RPMI7951 (cell line): ENCODE results near the gene C10orf67. TPM values are rescaled to one million over a fixed set of nuclear protein-coding genes. Genes with fewer than 3 reads are reported as not detected.

Experiments used
- DNase-seq: peaks from one replicate; pipeline ENCODE4 v3.0.0-alpha.2; 2012; ENCODE audit warnings: low read depth
- total RNA-seq: library from RNA; depleted of rRNA; stranded (reverse); fragments of >200 nt; shearing (Covaris generic); gene quantifications from 2 replicates; pipeline ENCODE4 v1.2.3, GENCODE V29; 2014

C10orf67 gene
- total RNA-seq, 1 experiment from 2014 or later: not detected

GRCh38 chr10:23198940-23199767, 145.4 kb downstream of the C10orf67 start:
- no peak for DNase-seq

DNA sequence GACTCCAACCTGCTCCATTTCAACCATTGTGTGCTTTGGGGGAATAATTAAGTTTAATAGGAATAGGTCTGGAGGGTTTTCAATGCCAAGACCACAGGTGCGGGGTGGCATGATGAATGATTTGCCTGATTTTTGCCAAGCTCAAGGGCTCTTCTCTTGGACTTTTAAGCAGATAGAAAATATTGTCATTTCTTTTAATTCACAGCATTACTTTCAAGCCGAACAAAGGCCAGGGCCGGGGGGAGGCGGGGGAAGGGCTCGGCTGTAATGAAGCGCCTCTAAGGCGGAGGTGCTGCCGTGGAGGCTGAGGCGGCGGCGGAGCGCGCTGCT, 146.0 kb downstream of the C10orf67 start:
- no peak for DNase-seq

DNA sequence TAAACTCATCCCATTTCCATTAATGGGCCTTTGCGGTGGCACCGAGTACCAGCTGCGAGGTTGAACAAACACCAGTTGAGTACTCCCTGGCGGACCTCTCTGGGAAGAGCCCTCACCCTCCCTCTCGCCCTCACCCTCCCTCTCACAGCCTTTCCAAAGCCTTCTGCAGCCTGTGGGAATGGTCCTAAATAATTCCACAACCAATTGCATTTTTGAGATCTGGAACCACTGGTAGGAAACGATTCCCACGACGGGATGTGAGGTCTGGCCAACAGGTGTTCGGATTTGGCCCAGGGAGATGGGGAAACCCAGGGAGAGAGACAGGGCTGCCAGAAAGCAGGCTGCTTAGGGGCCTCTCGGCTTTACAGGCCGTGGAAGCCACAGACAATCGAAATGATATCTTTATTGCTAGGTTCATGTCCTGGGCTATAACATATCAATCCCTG, 147.2 kb downstream of the C10orf67 start:
- DNase-seq: no peak

GRCh38 chr10:23196915-23197314, 147.7 kb downstream of the C10orf67 start:
- no peak for DNase-seq

DNA sequence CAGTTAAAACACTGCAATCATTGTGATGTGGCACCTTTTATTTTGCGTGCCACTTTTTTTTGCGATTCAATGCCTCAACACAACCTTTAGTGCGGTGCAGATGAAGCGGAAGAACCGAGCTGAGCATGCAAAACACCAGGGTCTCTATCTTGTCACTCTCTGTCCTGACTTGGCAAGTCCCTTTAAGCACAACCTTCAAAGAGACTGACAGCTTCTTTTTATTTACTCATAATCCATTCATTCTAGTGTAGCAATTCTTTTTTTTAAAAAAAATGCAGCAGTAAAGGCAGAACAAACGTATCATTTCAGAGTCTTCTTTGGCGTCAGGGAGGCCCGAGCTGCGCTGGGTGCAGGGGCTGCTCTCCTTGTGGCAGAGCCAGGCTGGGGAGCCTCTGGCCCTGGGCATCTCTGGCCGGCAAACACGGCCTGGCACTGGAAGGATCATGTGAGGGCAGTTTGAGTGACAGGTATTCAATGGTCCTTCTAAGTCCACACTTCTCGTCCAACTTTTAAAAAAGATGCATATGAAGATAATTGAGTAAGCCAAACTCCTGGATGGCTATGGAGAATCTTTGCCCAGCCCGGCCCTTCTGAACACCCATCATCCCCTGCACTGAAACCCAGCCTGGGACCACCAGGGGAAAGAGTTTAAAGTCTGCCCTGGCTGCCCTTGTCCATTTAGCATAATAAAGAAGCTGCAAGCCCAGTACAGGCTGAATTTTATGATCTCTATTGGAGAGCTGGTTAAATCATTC, 148.6 kb downstream of the C10orf67 start:
- DNase-seq: no peak

- no peak for DNase-seq
Measured at GRCh38 chr10:23194966-23195845, 149.4 kb downstream of the C10orf67 start.

DNA sequence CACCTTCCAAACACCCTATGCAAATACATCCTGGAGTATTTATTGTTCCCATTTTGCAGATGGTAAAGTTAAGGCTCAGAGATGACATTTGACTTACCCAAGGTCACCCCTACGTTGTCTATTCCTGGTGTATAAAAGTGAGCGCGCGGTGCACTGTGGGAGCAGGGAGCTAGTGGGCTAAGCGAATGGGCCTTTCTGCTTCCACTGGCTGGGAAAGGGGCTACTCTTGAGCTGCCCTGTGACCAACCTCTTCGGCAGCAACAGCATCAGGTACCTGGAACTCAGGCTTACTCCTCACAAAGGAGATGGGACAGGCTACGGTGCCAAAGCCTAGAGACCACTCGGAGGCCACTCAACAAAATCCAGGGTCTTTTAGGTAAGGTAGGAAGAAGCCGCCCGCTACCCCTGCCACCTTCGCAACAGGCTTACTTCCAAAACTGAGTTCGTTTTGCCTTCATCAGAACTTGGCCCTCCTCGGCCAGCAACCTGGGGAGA, 150.1 kb downstream of the C10orf67 start:
- DNase-seq: no peak

- DNase-seq: no peak
Measured at GRCh38 chr10:23193435-23194074, 151.0 kb downstream of the C10orf67 start.

DNA sequence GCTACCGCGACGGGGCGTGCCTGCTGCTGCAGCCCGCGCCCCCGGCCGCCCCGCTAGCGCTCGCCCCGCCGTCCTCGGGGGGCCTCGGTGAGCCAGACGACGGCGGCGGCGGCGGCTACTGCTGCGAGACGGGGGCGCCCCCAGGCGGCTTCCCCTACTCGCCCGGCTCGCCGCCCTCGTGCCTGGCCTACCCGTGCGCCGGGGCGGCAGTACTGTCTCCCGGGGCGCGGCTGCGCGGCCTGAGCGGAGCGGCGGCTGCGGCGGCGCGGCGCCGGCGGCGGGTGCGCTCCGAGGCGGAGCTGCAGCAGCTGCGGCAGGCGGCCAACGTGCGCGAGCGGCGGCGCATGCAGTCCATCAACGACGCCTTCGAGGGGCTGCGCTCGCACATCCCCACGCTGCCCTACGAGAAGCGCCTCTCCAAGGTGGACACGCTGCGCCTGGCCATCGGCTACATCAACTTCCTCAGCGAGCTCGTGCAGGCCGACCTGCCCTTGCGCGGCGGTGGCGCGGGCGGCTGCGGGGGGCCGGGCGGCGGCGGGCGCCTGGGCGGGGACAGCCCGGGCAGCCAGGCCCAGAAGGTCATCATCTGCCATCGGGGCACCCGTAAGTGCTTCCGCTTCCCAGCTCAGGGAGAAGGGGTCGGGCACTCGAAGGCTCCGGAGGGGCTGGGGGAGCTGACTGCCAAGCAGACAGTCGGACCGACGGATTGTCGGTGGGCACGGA, 151.7 kb downstream of the C10orf67 start:
- DNase-seq: no peak

GRCh38 chr10:23191764-23192711, 152.6 kb downstream of the C10orf67 start, which contains the start of gene PTF1A:
TSS of gene PTF1A (plus strand) at chr10:23192312. CDS start at chr10:23192531, 219 bp downstream.
- DNase-seq: no peak

GRCh38 chr10:23190872-23191763, 153.5 kb downstream of the C10orf67 start:
- no peak for DNase-seq

DNA sequence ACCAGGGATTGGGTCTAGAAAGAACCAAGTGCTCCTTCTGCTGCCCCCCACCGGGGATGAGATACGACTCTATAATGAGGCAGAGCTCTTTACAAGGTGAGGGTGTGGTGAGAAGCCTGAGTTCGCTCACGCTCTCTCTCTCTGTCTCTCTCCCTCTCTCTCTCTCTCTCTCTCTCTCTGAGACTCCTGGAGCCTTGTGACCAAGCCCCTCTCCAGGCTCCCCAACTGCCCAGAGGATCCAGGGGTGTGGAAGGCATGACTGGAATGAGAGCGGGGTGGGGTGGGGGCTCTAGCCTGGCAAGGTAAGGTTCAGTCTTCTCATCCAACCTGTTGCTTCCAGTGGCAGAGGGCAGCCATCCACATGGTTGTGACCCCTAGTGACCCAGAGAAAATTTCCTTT, 155.6 kb downstream of the C10orf67 start:
- DNase-seq: no peak

- DNase-seq: no peak
Measured at GRCh38 chr10:23187155-23187554, 157.4 kb downstream of the C10orf67 start.

DNA sequence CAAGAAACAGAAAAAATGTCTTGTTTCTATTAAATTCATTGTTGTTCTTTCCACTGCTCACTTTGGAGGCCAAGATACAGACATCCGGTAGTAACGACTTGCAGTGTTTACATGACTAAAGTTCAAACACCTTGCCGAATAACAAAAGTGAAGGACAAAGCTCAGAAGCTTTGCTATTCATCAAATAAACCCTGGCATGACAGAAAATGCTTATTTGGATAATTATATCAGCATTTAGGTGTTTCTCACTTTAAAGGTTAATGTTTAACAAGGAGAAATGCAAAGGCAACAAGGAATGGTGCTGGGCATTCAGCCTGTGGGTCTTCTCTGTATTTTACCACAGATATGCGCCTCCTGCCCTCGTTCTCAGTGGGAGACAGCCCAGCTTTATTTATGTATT, 157.9 kb downstream of the C10orf67 start:
- no peak for DNase-seq

DNA sequence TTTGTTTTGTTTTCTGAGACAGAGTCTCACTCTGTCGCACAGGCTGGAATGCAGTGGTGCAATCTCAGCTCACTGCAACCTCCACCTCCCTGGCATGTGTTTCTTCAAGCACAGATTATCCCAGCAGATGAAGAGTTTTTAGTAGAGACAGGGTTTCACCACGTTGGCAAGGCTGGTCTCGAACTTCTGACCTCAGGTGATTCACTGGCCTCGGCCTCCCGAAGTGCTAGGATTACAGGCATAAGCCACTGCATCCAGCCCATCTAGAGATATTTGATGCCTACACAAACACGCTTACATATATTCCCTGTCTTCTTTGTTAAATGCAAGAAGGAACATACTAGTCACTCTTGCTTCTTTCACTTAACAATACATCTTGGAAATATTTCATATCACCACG, 158.4 kb downstream of the C10orf67 start:
- no peak for DNase-seq

DNA sequence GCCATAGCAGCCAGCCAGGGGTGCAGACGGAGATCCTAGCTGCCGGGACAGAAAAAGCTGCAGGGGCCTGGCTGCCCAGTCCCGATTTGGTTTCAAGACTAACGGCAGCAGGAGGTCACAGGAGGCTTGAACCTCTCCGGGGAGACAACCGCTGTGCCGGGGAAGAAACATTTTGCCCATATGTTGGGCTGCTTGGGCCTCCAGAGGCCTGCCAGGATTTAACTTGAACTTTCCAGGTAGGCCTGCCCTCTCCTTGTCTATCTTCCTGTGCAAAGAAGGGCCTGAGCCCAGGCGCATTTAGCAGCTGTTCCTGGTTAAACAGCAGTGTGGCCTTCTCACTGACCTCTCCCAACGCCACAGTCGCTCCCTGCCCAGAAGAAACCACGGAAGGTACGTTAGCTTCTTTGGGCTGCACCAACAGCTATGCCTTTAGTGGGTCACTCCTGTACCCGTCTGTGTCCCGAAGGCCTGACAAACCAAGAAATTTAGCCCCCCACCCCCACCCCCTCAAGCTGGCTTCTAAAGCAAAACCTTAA, 169.6 kb downstream of the C10orf67 start:
- DNase-seq: no peak

DNA sequence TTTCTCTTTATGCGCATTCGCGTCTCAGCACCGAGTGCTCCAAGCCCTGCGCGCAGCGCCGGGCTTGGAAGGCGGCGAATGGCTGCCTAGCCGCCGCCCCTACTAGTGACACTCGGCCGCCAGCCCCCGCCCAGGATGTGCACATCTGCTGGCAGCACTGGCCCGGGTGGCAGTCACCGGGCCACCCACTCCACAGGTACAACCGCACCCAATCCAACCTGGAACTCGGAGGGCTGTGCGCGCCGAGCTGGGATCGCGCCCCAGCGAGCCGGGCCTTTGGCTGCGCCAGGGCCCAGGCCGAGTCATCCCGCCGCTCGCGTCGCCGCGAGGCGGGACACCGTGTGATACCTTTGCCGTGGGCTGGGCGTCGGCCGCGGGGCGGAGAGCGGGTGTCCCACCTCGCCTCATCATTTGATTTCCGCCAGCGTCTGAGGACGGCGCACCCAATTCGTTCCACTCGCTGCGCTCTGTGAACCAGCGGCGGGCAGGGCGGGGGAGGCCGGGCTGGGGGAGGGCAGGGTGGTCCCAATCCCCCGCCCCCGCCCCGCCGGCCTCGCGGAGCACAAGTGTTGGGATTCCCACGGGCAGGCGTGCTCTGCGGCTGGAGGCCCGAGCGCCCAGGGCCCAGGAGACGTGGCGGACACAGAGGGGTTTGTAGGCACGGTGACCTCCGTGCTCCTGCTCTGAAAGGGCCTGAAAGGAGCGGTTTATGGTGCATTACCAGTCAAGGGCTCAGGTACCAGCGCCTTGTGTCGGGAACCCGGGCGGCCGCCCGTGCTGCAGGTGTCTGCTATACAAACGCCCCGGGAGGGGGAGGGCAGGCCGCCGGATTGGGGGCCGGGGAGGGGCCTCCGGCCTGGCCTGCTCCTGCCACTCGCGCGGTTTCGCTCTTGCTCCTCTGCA, 170.3 kb downstream of the C10orf67 start:
- no peak for DNase-seq
